GM19324 (cell line): ENCODE results near the gene MT1M.
"Not testable (repeated sequence)": the region's sequence is repeated elsewhere in the genome, so short reads cannot be mapped to it uniquely, and the experiment has no call there.

Source experiments
- ATAC-seq: cut with Tn5 transposase; IDR thresholded peaks from one replicate; pipeline ENCODE4 v1.9.1; 2021; ENCODE audit warnings: mild to moderate bottlenecking, moderate library complexity; ENCODE audit not compliant: unreplicated experiment, low FRiP score

The MT1M gene

DNA sequence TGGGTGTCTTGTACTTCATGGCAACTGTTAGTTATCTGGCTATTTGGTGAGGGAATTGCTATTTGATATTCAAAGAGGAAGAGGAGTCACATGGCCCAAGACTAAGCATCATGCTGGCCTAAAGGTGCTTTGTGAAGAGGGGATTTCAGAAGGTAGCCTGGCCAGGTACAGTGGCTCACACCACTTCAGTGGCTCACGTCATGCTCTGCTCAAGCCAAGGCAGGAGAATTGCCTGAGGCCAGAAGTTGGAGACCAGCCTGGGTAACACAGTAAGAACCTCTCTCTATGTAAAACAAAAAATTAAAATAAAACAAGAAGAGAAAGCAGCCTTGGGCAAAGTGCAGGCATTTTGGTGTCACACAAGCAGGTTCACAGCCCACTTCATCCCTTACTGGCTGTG, 12.9 kb downstream of the MT1M start:
- ATAC-seq, result no peak

GRCh38 chr16:56645838-56646237, 13.4 kb downstream of the MT1M start:
- ATAC-seq, result no peak

DNA sequence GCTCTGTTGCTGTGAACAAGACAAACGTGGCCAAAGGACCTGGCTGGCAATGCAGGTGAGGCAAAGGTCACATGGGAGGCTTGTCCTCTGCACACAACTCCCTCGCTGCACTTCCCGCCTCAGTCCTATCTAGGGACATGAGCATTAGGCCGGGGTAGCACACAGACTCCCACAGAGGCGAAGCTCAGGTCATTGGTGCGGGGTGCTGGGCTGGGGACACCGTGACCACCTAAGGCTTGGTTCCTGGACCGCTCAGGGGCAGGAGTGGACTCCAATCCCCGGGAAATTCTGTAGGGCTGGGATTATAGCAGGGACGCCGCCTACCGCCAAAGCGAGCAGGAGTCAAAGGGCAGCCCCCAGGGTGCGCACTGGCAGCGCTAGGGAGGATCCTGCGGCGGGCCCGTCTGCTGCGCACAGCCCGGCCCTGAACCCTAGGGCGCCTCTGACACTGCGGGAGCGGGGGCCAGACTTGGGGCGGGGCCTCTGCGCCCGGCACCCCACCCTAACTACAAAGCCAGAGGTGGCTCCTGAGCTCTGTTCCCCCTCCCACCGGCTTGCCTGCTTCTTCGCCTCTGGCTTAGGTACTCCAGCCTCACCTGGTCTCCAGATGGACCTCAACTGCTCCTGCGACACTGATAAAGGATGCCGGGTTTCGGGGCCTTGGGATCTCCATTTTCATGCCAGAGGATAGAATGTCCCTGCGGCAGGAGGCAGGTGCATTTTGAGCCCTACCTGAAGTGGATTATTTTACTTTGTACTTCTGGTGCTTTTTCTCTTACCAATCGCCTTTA, 15.4 kb downstream of the MT1M start:
- ATAC-seq, result no peak

DNA sequence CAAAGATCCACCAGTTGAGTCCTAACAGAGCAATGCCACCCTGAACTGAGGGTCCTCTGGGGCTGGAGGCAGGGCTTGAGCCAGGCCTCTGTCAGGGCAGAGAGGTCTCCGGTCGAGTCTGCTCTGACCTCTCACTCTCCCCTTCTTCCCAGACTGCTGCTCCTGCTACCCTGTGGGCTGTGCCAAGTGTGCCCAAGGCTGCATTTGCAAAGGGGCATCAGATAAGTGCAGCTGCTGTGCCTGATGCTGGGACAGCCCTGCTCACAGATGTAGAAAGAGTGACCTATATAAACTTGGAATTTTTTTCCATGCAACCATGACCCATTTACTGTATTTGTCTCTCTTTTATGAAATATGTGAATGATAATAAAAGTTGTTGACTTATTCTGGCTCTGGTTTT, 16.8 kb downstream of the MT1M start:
- no peak for ATAC-seq

- ATAC-seq, result no peak
Observed at GRCh38 chr16:56649820-56650219, 17.4 kb downstream of the MT1M start.

DNA sequence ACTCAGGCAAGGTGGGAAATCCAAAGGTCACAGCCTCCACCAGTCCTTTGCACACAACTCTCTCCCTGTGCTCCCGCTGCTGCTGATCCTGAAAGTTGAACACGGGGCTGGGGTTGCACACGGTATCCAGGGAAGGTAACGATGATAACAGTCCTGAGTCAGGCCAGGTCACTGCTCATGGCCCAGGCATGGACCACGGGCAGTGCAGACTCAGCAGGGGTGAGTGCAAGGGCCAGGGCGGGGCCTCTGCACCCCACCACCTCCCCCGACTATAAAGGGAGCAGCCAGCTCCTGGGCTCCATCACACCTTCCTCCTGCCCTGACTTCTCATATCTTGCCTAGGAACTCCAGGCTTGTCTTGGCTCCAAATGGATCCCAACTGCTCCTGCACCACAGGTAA, 19.1 kb downstream of the MT1M start, which contains the start of gene MT1B:
Gene MT1B (plus strand): TSS at position 301 of the 400 bp plus-strand sequence. CDS start 68 bp downstream, at position 369.
- ATAC-seq, result no peak

DNA sequence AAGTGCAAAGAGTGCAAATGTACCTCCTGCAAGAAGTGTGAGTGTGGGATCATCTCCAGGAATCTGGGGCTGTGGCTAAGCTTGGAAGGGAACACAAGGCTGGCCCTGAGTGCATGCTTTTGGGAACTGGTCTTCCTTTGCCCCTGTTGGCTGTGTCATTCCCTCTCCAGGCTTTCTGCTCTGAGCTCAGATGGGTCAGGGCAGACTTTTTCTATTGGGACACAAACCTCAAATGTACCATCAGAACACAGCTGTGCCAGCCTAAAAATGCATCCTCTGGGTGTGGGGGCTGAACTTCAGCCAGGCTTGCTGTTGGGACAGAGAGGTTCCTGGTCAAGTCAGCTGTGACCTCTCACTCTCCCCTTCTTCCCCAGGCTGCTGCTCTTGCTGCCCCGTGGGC, 20.1 kb downstream of the MT1M start:
- ATAC-seq, result no peak

DNA sequence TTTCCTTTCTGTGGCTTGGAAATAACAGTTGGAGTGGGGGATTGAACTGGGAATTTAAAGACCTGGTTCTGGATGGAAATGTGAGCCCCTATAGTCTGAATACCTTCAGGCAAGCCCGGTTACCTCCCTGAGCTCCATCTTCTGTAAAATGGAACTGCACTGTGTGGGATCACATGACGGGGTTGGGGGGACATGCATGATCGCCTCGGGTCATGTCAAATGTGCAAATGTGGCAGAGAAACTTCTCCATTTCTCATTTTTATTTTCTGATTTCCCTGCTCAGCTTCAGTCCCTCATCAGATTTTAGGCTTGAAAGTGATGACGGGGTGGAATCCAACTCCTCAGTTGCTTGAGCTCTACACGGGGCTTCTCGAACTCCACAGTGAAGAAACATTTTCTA, 20.8 kb downstream of the MT1M start:
- ATAC-seq, result no peak

DNA sequence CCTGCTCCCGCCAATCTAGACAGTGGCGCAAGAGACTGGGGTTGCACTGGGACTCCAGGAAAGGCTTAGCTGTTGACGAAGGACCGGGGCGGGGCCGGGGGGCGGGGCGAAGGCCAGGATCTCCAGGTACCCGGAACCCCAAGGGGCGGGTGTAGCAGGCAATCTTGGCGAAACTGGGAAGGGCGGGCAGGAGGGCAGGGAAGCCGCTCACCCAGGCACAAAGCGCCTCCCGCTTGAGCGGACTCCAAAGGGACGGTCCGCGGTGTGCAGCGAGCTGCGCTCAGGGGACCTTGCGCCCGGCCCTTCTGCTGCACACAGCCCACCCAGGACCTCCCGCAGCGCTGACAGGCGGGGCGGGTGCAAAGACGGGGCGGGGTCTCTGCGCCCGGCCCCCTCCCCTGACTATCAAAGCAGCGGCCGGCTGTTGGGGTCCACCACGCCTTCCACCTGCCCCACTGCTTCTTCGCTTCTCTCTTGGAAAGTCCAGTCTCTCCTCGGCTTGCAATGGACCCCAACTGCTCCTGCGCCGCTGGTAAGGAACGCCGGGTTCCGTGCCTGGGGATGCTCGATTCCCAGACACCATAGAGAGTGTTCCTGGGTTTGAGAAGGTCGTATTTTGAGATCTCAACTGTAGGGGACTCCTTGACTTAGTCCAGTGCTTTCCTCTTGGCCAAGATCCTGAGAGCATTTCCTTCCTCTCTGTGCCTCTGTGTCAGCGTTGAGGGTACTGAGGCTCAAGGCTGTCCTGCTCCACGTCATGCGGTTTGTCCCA, 25.3 kb downstream of the MT1M start, which contains the start of gene MT1F:
Gene MT1F (plus strand): TSS at position 405 of the 772 bp plus-strand sequence. CDS start 100 bp downstream, at position 505.
- no peak for ATAC-seq

DNA sequence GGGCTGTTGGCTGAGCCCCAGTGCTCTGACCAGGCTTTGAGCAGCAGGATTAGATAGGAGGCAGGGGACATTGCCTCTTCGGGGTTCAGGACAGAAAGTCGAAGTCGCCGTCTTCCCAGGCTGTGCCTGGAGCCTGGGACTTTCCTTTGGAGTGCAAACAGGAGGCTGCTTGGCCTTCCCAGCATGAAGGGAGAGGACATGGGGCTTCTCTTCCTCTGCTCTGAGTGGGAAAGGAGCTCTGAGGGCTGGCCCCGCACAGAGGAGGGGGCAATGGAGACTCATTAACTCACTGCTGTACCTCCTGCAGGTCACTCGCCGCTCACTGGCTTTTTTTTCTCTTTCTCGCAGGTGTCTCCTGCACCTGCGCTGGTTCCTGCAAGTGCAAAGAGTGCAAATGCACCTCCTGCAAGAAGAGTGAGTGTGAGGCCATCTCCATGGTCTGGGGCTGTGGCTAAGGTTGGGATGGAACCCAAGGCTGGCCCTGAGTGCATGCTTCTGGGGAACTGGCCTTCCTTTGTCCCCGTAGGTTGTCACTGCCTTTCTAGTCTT, 25.9 kb downstream of the MT1M start:
- no peak for ATAC-seq

GRCh38 chr16:56662357-56663354, 30.2 kb downstream of the MT1M start:
- no peak for ATAC-seq

DNA sequence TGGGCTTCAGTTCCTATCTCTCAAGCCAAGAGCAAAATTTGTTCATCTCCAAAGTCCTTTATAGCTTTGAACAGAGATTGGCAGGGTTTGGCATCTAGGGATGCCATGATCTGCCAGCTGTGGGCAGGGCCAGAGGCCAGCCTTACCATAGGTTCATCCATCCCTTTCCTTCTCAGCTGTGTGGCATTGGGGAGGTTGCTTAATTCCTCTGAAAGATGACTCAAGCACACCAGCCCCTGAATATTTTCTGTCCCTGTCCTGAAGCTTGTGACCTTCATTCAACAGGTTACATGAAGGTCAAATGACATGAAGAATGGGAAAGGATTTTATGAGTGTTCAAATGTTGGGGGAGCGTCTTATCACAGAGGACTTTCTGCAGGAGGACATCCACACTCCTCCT, 32.0 kb downstream of the MT1M start:
- no peak for ATAC-seq

- not testable (repeated sequence) for ATAC-seq
Observed at GRCh38 chr16:56665286-56666261, 33.1 kb downstream of the MT1M start.

DNA sequence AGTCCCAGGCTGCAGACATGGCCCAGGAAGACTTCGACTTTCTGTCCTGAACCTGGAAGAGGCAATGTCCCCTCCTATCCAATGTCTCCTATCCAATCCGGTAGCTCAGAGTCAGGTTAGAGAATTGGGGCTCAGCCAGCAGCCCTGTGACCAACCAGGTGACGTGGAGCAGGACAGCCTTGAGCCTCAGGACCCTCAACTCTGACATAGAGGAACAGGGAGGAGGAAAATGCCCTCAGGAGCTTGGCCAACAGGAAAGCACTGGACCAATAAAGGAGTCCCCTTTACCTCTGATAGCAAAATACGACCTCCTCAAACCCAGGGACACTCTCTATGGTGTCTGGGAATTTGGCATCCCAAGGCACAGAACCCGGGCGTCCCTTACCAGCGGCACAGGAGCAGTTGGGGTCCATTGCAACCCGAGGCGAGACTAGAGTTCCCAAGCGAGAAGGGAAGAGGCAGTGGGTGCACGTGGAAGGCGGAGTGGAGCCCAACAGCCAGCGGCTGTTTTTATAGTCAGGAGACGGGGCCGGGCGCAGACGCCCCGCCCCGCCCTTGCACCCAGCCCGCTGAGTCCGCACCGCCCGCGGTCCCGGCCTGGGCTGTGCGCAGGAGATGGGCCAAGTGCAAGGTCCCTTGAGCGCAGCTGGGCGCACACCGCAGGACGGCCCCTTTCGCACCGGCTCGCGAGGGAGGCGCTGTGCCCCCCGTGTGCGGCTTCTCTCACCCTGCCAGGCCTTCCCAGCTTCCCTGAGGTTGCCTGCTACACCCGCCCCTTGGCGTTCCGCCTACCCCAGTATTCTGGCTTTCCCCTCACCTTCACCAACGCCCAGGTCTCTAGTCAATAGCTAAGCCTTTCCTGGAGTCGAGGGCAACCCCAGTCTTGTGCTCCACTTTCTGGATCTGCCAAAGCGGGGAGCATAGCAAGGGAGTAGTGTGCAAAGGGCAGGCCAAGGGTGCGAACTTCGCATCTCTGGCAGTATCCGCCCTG, 35.4 kb downstream of the MT1M start, which contains the start of gene MT1G:
Gene MT1G (minus strand): TSS at position 485 of the 991 bp plus-strand sequence. CDS start 72 bp downstream, at position 413.
- no peak for ATAC-seq

GRCh38 chr16:56669005-56669839, 36.8 kb downstream of the MT1M start, which contains the start of gene MT1H:
Gene MT1H, plus strand, starts transcription at chr16:56669814. Its CDS starts 71 bp downstream, at chr16:56669885.
- no peak for ATAC-seq

- ATAC-seq, result no peak
Observed at GRCh38 chr16:56669840-56670619, 37.6 kb downstream of the MT1M start.
